GM23338 (cell line): Measurements from ENCODE around the gene APBB3.

Source experiments
- CREB1 ChIP-seq: fragments of 250-450 bp; sonication (Bioruptor Pico); IDR thresholded peaks from 2 replicates; pipeline ENCODE4 v1.5.0; 2020; ENCODE audit warnings: low read depth, mild to moderate bottlenecking, moderate library complexity
- EZH2 ChIP-seq: fragments of 200-600 bp; sonication (generic); IDR thresholded peaks from one replicate; pipeline ENCODE4 v1.8.0; 2017; ENCODE audit warnings: antibody characterized with exemption, mild to moderate bottlenecking, low read depth; ENCODE audit not compliant: unreplicated experiment
- EZH2phosphoT487 ChIP-seq: fragments of 200-600 bp; sonication (generic); IDR thresholded peaks from one replicate; pipeline ENCODE4 v1.8.1; 2018; ENCODE audit warnings: antibody characterized with exemption; ENCODE audit not compliant: unreplicated experiment
- JUNB ChIP-seq: IDR thresholded peaks from one replicate; pipeline ENCODE4 v1.6.1; 2016; ENCODE audit warnings: antibody characterized with exemption; ENCODE audit not compliant: unreplicated experiment
- NANOG ChIP-seq: IDR thresholded peaks from 2 replicates; pipeline ENCODE4 v1.6.1; 2016; ENCODE audit warnings: antibody characterized with exemption, borderline replicate concordance
- POLR2AphosphoS5 ChIP-seq: IDR thresholded peaks from 2 replicates; pipeline ENCODE4 v1.6.1; 2016; ENCODE audit warnings: antibody characterized with exemption, low read depth
- REST ChIP-seq: IDR thresholded peaks from one replicate; pipeline ENCODE4 v1.6.1; 2018; ENCODE audit warnings: antibody characterized with exemption; ENCODE audit not compliant: unreplicated experiment
- STAT1 ChIP-seq: IDR thresholded peaks from one replicate; pipeline ENCODE4 v1.6.1; 2016; ENCODE audit warnings: antibody characterized with exemption; ENCODE audit not compliant: unreplicated experiment
- ZNF114 ChIP-seq: fragments of 250-450 bp; sonication (Bioruptor Pico); IDR thresholded peaks from 2 replicates; pipeline ENCODE4 v1.5.0; 2020; ENCODE audit warnings: mild to moderate bottlenecking, moderate library complexity
- ZNF331 ChIP-seq: fragments of 250-450 bp; sonication (Bioruptor Pico); IDR thresholded peaks from 2 replicates; pipeline ENCODE4 v1.5.0; 2020; ENCODE audit warnings: low read depth, mild to moderate bottlenecking, moderate library complexity
- ZNF462 ChIP-seq: fragments of 250-450 bp; sonication (Bioruptor Pico); IDR thresholded peaks from 2 replicates; pipeline ENCODE4 v1.5.0; 2020; ENCODE audit warnings: mild to moderate bottlenecking, moderate library complexity
- TF ChIP-seq, protein P1 (sequence below), 2 experiments: fragments of 200-600 bp in 1 of 2; sonication (generic) in 1 of 2; conservative IDR thresholded peaks; 2 replicates each; pipeline versions ENCODE4 v1.5.1 to v1.6.1; 2016 to 2017; ENCODE audit warnings: antibody characterized with exemption in 2 of 2, low read depth in 2 of 2, mild to moderate bottlenecking in 2 of 2, moderate library complexity in 1 of 2
- TF ChIP-seq, protein P2 (sequence below): IDR thresholded peaks from 2 replicates; pipeline ENCODE4 v1.6.1; 2016; ENCODE audit warnings: antibody characterized with exemption

GRCh38 chr5:140568443-140569063 lies 4.2 kb upstream of the APBB3 start:
- TF ChIP-seq, protein P1, sequence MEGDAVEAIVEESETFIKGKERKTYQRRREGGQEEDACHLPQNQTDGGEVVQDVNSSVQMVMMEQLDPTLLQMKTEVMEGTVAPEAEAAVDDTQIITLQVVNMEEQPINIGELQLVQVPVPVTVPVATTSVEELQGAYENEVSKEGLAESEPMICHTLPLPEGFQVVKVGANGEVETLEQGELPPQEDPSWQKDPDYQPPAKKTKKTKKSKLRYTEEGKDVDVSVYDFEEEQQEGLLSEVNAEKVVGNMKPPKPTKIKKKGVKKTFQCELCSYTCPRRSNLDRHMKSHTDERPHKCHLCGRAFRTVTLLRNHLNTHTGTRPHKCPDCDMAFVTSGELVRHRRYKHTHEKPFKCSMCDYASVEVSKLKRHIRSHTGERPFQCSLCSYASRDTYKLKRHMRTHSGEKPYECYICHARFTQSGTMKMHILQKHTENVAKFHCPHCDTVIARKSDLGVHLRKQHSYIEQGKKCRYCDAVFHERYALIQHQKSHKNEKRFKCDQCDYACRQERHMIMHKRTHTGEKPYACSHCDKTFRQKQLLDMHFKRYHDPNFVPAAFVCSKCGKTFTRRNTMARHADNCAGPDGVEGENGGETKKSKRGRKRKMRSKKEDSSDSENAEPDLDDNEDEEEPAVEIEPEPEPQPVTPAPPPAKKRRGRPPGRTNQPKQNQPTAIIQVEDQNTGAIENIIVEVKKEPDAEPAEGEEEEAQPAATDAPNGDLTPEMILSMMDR (conservative IDR thresholded peaks at IDR 0.05; ENCODE audit: low read depth in 2 of 2), result no peak
- TF ChIP-seq JUNB, result no peak
- TF ChIP-seq NANOG, result no peak
- no peak for TF ChIP-seq POLR2AphosphoS5
- no peak for TF ChIP-seq EZH2
- TF ChIP-seq REST, result no peak
- TF ChIP-seq STAT1, result no peak
- no peak for TF ChIP-seq EZH2phosphoT487
- no peak for TF ChIP-seq ZNF462
- no peak for TF ChIP-seq CREB1 (CRISPR knock-in tag)
- TF ChIP-seq ZNF331 (CRISPR knock-in tag), result no peak
- TF ChIP-seq, protein P2, sequence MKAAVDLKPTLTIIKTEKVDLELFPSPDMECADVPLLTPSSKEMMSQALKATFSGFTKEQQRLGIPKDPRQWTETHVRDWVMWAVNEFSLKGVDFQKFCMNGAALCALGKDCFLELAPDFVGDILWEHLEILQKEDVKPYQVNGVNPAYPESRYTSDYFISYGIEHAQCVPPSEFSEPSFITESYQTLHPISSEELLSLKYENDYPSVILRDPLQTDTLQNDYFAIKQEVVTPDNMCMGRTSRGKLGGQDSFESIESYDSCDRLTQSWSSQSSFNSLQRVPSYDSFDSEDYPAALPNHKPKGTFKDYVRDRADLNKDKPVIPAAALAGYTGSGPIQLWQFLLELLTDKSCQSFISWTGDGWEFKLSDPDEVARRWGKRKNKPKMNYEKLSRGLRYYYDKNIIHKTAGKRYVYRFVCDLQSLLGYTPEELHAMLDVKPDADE, result no peak
- TF ChIP-seq ZNF114 (CRISPR knock-in tag), result no peak
